ENCODE measurements around the gene SKOR2.
"Not testable (repeated sequence)": the region's sequence is repeated elsewhere in the genome, so short reads cannot be mapped to it uniquely, and the experiment has no call there.

Gene SKOR2

GRCh38 chr18:47187721-47188120, 63.7 kb downstream of the SKOR2 start:
- no peak overlapping the region for H3K4me3 Mint-ChIP-seq
- peaks cover 16% of the 10 kb centered on the region for H3K9me3 Mint-ChIP-seq

GRCh38 chr18:47184419-47185050, 66.9 kb downstream of the SKOR2 start:
- Mint-ChIP-seq H3K4me3 (no peak overlapping the region), H3K4me1 (ENCODE audit: low read depth) (no peaks in the 10 kb centered on the region), H3K27ac (no peak overlapping the region), H3K27me3 (peaks cover 27% of the 10 kb centered on the region), H3K36me3 (ENCODE audit: low read depth) (no peaks in the 10 kb centered on the region), H3K9me3 (peaks cover 16% of the 10 kb centered on the region)

More at GRCh38 chr18:47187721-47188120, 63.7 kb downstream of the SKOR2 start:
- Mint-ChIP-seq H3K27me3 (peaks cover 38% of the 10 kb centered on the region), H3K36me3 (ENCODE audit: low read depth) (no peaks in the 10 kb centered on the region), H3K27ac (no peak overlapping the region), H3K4me1 (ENCODE audit: low read depth) (no peaks in the 10 kb centered on the region)

GRCh38 chr18:47182156-47182555, 69.3 kb downstream of the SKOR2 start:
- not testable (repeated sequence) for H3K4me3 Mint-ChIP-seq; H3K4me1 Mint-ChIP-seq (ENCODE audit: low read depth); H3K36me3 Mint-ChIP-seq (ENCODE audit: low read depth); H3K27ac Mint-ChIP-seq
- H3K27me3 Mint-ChIP-seq: peaks cover 18% of the 10 kb centered on the region
- peaks cover 16% of the 10 kb centered on the region for H3K9me3 Mint-ChIP-seq

- H3K9me3 Mint-ChIP-seq: peaks cover 16% of the 10 kb centered on the region
- H3K4me3 Mint-ChIP-seq: no peak overlapping the region
- H3K27me3 Mint-ChIP-seq: peaks cover 13% of the 10 kb centered on the region
- no peaks in the 10 kb centered on the region for H3K36me3 Mint-ChIP-seq (ENCODE audit: low read depth)
- H3K4me1 Mint-ChIP-seq (ENCODE audit: low read depth): peaks cover 3% of the 10 kb centered on the region
- no peak overlapping the region for H3K27ac Mint-ChIP-seq
Observed at GRCh38 chr18:47180765-47181164, 70.7 kb downstream of the SKOR2 start.

GRCh38 chr18:47179520-47179919, 71.9 kb downstream of the SKOR2 start:
- H3K27ac Mint-ChIP-seq: no peak overlapping the region
- peaks cover 8% of the 10 kb centered on the region for H3K9me3 Mint-ChIP-seq
- H3K4me1 Mint-ChIP-seq (ENCODE audit: low read depth): peaks cover 3% of the 10 kb centered on the region
- no peak overlapping the region for H3K4me3 Mint-ChIP-seq
- H3K36me3 Mint-ChIP-seq (ENCODE audit: low read depth): no peaks in the 10 kb centered on the region
- peaks cover 12% of the 10 kb centered on the region for H3K27me3 Mint-ChIP-seq

GRCh38 chr18:47175898-47176575, 75.4 kb downstream of the SKOR2 start, which contains the start of gene IER3IP1:
TSS of gene IER3IP1 (minus strand) at chr18:47176364. CDS start at chr18:47176277, 87 bp downstream.
- Mint-ChIP-seq H3K27ac (no peak within 1 kb of the TSS), H3K27me3 (no peaks in the 10 kb centered on the region), H3K4me1 (ENCODE audit: low read depth) (peaks cover 3% of the 10 kb centered on the region), H3K9me3 (no peaks in the 10 kb centered on the region), H3K4me3 (peak within 1 kb of the TSS; percentile 7), H3K36me3 (ENCODE audit: low read depth) (no peaks in the 10 kb centered on the region)

- Mint-ChIP-seq H3K27me3 (no peaks in the 10 kb centered on the region), H3K27ac (no peak overlapping the region)
Observed at GRCh38 chr18:47175283-47175897, 76.1 kb downstream of the SKOR2 start.

GRCh38 chr18:47174545-47175116, 76.8 kb downstream of the SKOR2 start:
- no peak overlapping the region for H3K4me3 Mint-ChIP-seq
- H3K36me3 Mint-ChIP-seq (ENCODE audit: low read depth): no peaks in the 10 kb centered on the region
- no peaks in the 10 kb centered on the region for H3K27me3 Mint-ChIP-seq
- no peaks in the 10 kb centered on the region for H3K9me3 Mint-ChIP-seq
- no peak overlapping the region for H3K27ac Mint-ChIP-seq
- peaks cover 3% of the 10 kb centered on the region for H3K4me1 Mint-ChIP-seq (ENCODE audit: low read depth)

More at GRCh38 chr18:47175283-47175897, 76.1 kb downstream of the SKOR2 start:
- no peak overlapping the region for H3K4me3 Mint-ChIP-seq
- H3K9me3 Mint-ChIP-seq: no peaks in the 10 kb centered on the region
- no peaks in the 10 kb centered on the region for H3K36me3 Mint-ChIP-seq (ENCODE audit: low read depth)
- H3K4me1 Mint-ChIP-seq (ENCODE audit: low read depth): peaks cover 3% of the 10 kb centered on the region

- Mint-ChIP-seq H3K9me3 (no peaks in the 10 kb centered on the region), H3K36me3 (ENCODE audit: low read depth) (no peaks in the 10 kb centered on the region), H3K4me3 (no peak overlapping the region), H3K27me3 (no peaks in the 10 kb centered on the region), H3K27ac (no peak overlapping the region), H3K4me1 (ENCODE audit: low read depth) (peaks cover 14% of the 10 kb centered on the region)
Observed at GRCh38 chr18:47172476-47172875, 79.0 kb downstream of the SKOR2 start.

- H3K36me3 Mint-ChIP-seq (ENCODE audit: low read depth): peaks cover 14% of the 10 kb centered on the region
- no peaks in the 10 kb centered on the region for H3K27me3 Mint-ChIP-seq
- H3K27ac Mint-ChIP-seq: no peak overlapping the region
- H3K4me3 Mint-ChIP-seq: no peak overlapping the region
- no peaks in the 10 kb centered on the region for H3K9me3 Mint-ChIP-seq
- peaks cover 27% of the 10 kb centered on the region for H3K4me1 Mint-ChIP-seq (ENCODE audit: low read depth)
Observed at GRCh38 chr18:47168913-47169312, 82.5 kb downstream of the SKOR2 start.

- peaks cover 14% of the 10 kb centered on the region for H3K36me3 Mint-ChIP-seq (ENCODE audit: low read depth)
- H3K27ac Mint-ChIP-seq: no peak overlapping the region
- H3K27me3 Mint-ChIP-seq: no peaks in the 10 kb centered on the region
- H3K4me3 Mint-ChIP-seq: no peak overlapping the region
- no peaks in the 10 kb centered on the region for H3K9me3 Mint-ChIP-seq
- H3K4me1 Mint-ChIP-seq (ENCODE audit: low read depth): peaks cover 31% of the 10 kb centered on the region
Observed at GRCh38 chr18:47168509-47168908, 83.0 kb downstream of the SKOR2 start.

- Mint-ChIP-seq H3K4me3 (no peak overlapping the region), H3K36me3 (ENCODE audit: low read depth) (peaks cover 23% of the 10 kb centered on the region), H3K27me3 (no peaks in the 10 kb centered on the region), H3K4me1 (ENCODE audit: low read depth) (peaks cover 43% of the 10 kb centered on the region), H3K27ac (no peak overlapping the region), H3K9me3 (no peaks in the 10 kb centered on the region)
Observed at GRCh38 chr18:47166294-47166693, 85.2 kb downstream of the SKOR2 start.

GRCh38 chr18:47163241-47163640, 88.2 kb downstream of the SKOR2 start:
- no peak overlapping the region for H3K4me3 Mint-ChIP-seq

GRCh38 chr18:47160256-47160655, 91.2 kb downstream of the SKOR2 start:
- Mint-ChIP-seq H3K4me1 (ENCODE audit: low read depth) (peaks cover 26% of the 10 kb centered on the region), H3K27ac (no peak overlapping the region), H3K9me3 (no peaks in the 10 kb centered on the region), H3K4me3 (no peak overlapping the region), H3K27me3 (no peaks in the 10 kb centered on the region), H3K36me3 (ENCODE audit: low read depth) (peaks cover 23% of the 10 kb centered on the region)

More at GRCh38 chr18:47163241-47163640, 88.2 kb downstream of the SKOR2 start:
- Mint-ChIP-seq H3K36me3 (ENCODE audit: low read depth) (peaks cover 28% of the 10 kb centered on the region), H3K9me3 (no peaks in the 10 kb centered on the region), H3K4me1 (ENCODE audit: low read depth) (peaks cover 33% of the 10 kb centered on the region), H3K27me3 (no peaks in the 10 kb centered on the region), H3K27ac (no peak overlapping the region)

- H3K4me1 Mint-ChIP-seq (ENCODE audit: low read depth): peaks cover 11% of the 10 kb centered on the region
- not testable (repeated sequence) for H3K9me3 Mint-ChIP-seq, H3K27me3 Mint-ChIP-seq, H3K4me3 Mint-ChIP-seq, H3K27ac Mint-ChIP-seq
- H3K36me3 Mint-ChIP-seq (ENCODE audit: low read depth): peaks cover 33% of the 10 kb centered on the region
Observed at GRCh38 chr18:47158404-47158803, 93.1 kb downstream of the SKOR2 start.
